CD14-positive monocyte (primary cell): ENCODE data around the gene TSHZ1. TPM values are rescaled to one million over a fixed set of nuclear protein-coding genes. Genes with fewer than 3 reads are reported as not detected.

Source experiments
- DNase-seq, 3 donors: peaks; one replicate each; pipeline ENCODE4 v3.0.0-alpha.2; 2011 to 2022
- H2AFZ ChIP-seq: 2 replicates; pipeline ENCODE4 v1.6.0; 2012; ENCODE audit warnings: mild to moderate bottlenecking, low read depth, low read length, inconsistent platforms; ENCODE audit not compliant: insufficient read depth, poor library complexity, severe bottlenecking
- H3K27ac ChIP-seq, 2 donors: 1 replicate in 1 of 2; 2 replicates in 1 of 2; pipeline ENCODE4 v1.5.1; 2012 to 2013; ENCODE audit warnings: low read length in 2 of 2, control low read depth in 1 of 2, inconsistent platforms in 1 of 2, low read depth in 1 of 2, mild to moderate bottlenecking in 1 of 2
- H3K27me3 ChIP-seq, 2 donors: one replicate each; pipeline versions ENCODE4 v1.6.0 to v1.6.1; 2011 to 2013; ENCODE audit warnings: low read length in 2 of 2; ENCODE audit not compliant: control insufficient read depth in 2 of 2, insufficient read depth in 2 of 2
- H3K36me3 ChIP-seq, 2 donors: replicated peaks in 1 of 2; 1 replicate in 1 of 2; 2 replicates in 1 of 2; pipeline versions ENCODE4 v1.5.1 to v1.6.1; 2012 to 2013; ENCODE audit warnings: low read length in 2 of 2, control low read depth in 1 of 2, inconsistent platforms in 1 of 2, mild to moderate bottlenecking in 1 of 2; ENCODE audit not compliant: insufficient read depth in 2 of 2, control insufficient read depth in 1 of 2
- H3K4me1 ChIP-seq, 2 donors: 1 replicate in 1 of 2; 2 replicates in 1 of 2; pipeline versions ENCODE4 v1.5.1 to v1.6.1; 2012 to 2013; ENCODE audit warnings: low read length in 2 of 2, control low read depth in 1 of 2, inconsistent platforms in 1 of 2, mild to moderate bottlenecking in 1 of 2, moderate library complexity in 1 of 2; ENCODE audit not compliant: insufficient read depth in 2 of 2, control insufficient read depth in 1 of 2
- H3K4me2 ChIP-seq: replicated peaks from 2 replicates; pipeline ENCODE3; 2012; ENCODE audit warnings: low read length, moderate library complexity, mild to moderate bottlenecking; ENCODE audit not compliant: poor library complexity, severe bottlenecking; ENCODE audit errors: extremely low read depth
- H3K4me3 ChIP-seq, 3 experiments: fragments of 200-600 bp in 1 of 3; sonication (generic) in 1 of 3; replicated peaks in 1 of 3; 1 replicate in 2 of 3; 2 replicates in 1 of 3; pipeline ENCODE4 v1.5.1; 2011 to 2013; ENCODE audit warnings: low read length in 3 of 3, mild to moderate bottlenecking in 3 of 3, control low read depth in 2 of 3, low read depth in 2 of 3, inconsistent platforms in 1 of 3, moderate library complexity in 1 of 3
- H3K79me2 ChIP-seq: 2 replicates; pipeline ENCODE4 v1.6.0; 2012; ENCODE audit warnings: mild to moderate bottlenecking, control low read depth, inconsistent platforms, low read length, moderate library complexity; ENCODE audit not compliant: insufficient read depth
- H3K9ac ChIP-seq: 2 replicates; pipeline ENCODE4 v1.6.0; 2017; ENCODE audit warnings: low read length, mild to moderate bottlenecking; ENCODE audit not compliant: insufficient read depth, poor library complexity, severe bottlenecking
- H3K9me3 ChIP-seq, 2 donors: replicated peaks in 1 of 2; 1 replicate in 1 of 2; 2 replicates in 1 of 2; pipeline versions ENCODE4 v1.5.1 to v1.6.1; 2012 to 2013; ENCODE audit warnings: low read length in 2 of 2, control low read depth in 1 of 2; ENCODE audit not compliant: control insufficient read depth in 1 of 2, insufficient read depth in 1 of 2
- H4K20me1 ChIP-seq: 2 replicates; pipeline ENCODE4 v1.6.0; 2012; ENCODE audit warnings: mild to moderate bottlenecking, low read length, control low read depth, moderate library complexity; ENCODE audit not compliant: insufficient read depth
- H3K27ac Mint-ChIP-seq, 7 donors: one replicate each; pipeline ENCODE4 v1.8.0; 2020; ENCODE audit warnings: mild to moderate bottlenecking in 7 of 7, mixed read lengths in 7 of 7, moderate library complexity in 6 of 7, inconsistent platforms in 2 of 7
- H3K27me3 Mint-ChIP-seq, 3 donors: one replicate each; pipeline ENCODE4 v1.8.0; 2021 to 2022; ENCODE audit warnings: low read depth in 3 of 3, mild to moderate bottlenecking in 3 of 3, mixed read lengths in 3 of 3, moderate library complexity in 3 of 3, inconsistent platforms in 1 of 3
- H3K36me3 Mint-ChIP-seq, 2 donors: one replicate each; pipeline ENCODE4 v1.8.0; 2020; ENCODE audit warnings: mixed read lengths in 2 of 2, inconsistent platforms in 1 of 2, mild to moderate bottlenecking in 1 of 2
- H3K4me1 Mint-ChIP-seq: one replicate; pipeline ENCODE4 v1.8.0; 2020; ENCODE audit warnings: mild to moderate bottlenecking, mixed read lengths
- H3K4me3 Mint-ChIP-seq, 2 donors: one replicate each; pipeline ENCODE4 v1.8.0; 2020; ENCODE audit warnings: mild to moderate bottlenecking in 2 of 2, mixed read lengths in 2 of 2, moderate library complexity in 1 of 2
- H3K9me3 Mint-ChIP-seq, 7 donors: one replicate each; pipeline ENCODE4 v1.8.0; 2020 to 2022; ENCODE audit warnings: mixed read lengths in 7 of 7, mild to moderate bottlenecking in 6 of 7, moderate library complexity in 6 of 7, inconsistent platforms in 2 of 7
- CTCF ChIP-seq: fragments of 200-600 bp; IDR thresholded peaks from one replicate; pipeline ENCODE4 v1.8.0; 2022; ENCODE audit warnings: antibody characterized with exemption, mild to moderate bottlenecking
- WGBS: methylation state at CpG from one replicate; pipeline ENCODE4 v1.1.5; 2013; ENCODE audit warnings: missing lambda C conversion rate; ENCODE audit not compliant: insufficient coverage; 5-methylcytosine and 5-hydroxymethylcytosine counted together
- intact Hi-C, 2 donors: fragments of 100-400 bp; cut with micrococcal nuclease; formaldehyde crosslinking; loops; one replicate each; pipeline versions ENCODE4 v1.15.0 to v1.15.1; 2023
- polyA plus RNA-seq, 3 donors: library from polyadenylated mRNA; depleted of rRNA in 1 of 3; unstranded in 2 of 3; stranded (reverse) in 1 of 3; fragments of 300-500 nt in 2 of 3; fragments of >200 nt in 1 of 3; fragmentation: Illumina TruSeq in 2 of 3; gene quantifications; 1 replicate in 2 of 3; 2 replicates in 1 of 3; pipeline ENCODE4 v1.2.3, GENCODE V29; 2012 to 2021

The TSHZ1 gene
- polyA plus RNA-seq, 3 donors, result 0.76 to 3.3 (median 1.4) TPM

GRCh38 chr18:75320506-75320905, 109.9 kb downstream of the TSHZ1 start:
- H3K36me3 ChIP-seq, result no peaks in the 10 kb centered on the region
- no peak for TF ChIP-seq CTCF
- no peak overlapping the region for H3K9ac ChIP-seq
- H3K9me3 Mint-ChIP-seq, result peaks cover 1 to 18% (median 9%) of the 10 kb centered on the region in 7 donors
- H3K9me3 ChIP-seq, result peaks cover 0 to 10% of the 10 kb centered on the region in 2 donors
- no peak overlapping the region for H3K27ac Mint-ChIP-seq
- H3K27ac ChIP-seq, result no peak overlapping the region
- H3K27me3 Mint-ChIP-seq, result peaks cover 4 to 6% (median 4%) of the 10 kb centered on the region in 3 donors
- H3K4me1 Mint-ChIP-seq, result peaks cover 5% of the 10 kb centered on the region
- H3K27me3 ChIP-seq, result no peaks in the 10 kb centered on the region
- H3K36me3 Mint-ChIP-seq, result no peaks in the 10 kb centered on the region
- no peak for DNase-seq
- no peak overlapping the region for H3K4me3 ChIP-seq
- no peaks in the 10 kb centered on the region for H3K79me2 ChIP-seq
- WGBS, result no CpG with 5 or more reads among the region's 9 CpGs
- peaks cover 0 to 5% of the 10 kb centered on the region in 2 donors for H3K4me1 ChIP-seq
- intact Hi-C loops, result no loop called here
- no peak overlapping the region for H3K4me2 ChIP-seq
- no peak overlapping the region for H3K4me3 Mint-ChIP-seq
- no peaks in the 10 kb centered on the region for H4K20me1 ChIP-seq
- H2AFZ ChIP-seq, result no peak overlapping the region

GRCh38 chr18:75321431-75321830, 110.8 kb downstream of the TSHZ1 start:
- Histone ChIP-seq H2AFZ (no peak overlapping the region), H3K79me2 (no peaks in the 10 kb centered on the region), H3K4me1 (no peaks in the 10 kb centered on the region), H3K4me2 (no peak overlapping the region), H3K4me3 (no peak overlapping the region), H3K36me3 (no peaks in the 10 kb centered on the region), H3K27me3 (no peaks in the 10 kb centered on the region), H3K9me3 (peaks cover 0 to 7% of the 10 kb centered on the region in 2 donors), H4K20me1 (no peaks in the 10 kb centered on the region), H3K9ac (no peak overlapping the region), H3K27ac (no peak overlapping the region)
- Mint-ChIP-seq H3K27me3 (peaks cover 2 to 9% (median 4%) of the 10 kb centered on the region in 3 donors), H3K4me3 (no peak overlapping the region), H3K9me3 (peaks cover 8 to 20% (median 14%) of the 10 kb centered on the region in 7 donors), H3K36me3 (no peaks in the 10 kb centered on the region), H3K27ac (peak overlapping the region in 1 of 7 donors; percentile 52), H3K4me1 (no peaks in the 10 kb centered on the region)
- TF ChIP-seq CTCF, result no peak
- intact Hi-C loops, result no loop called here
- DNase-seq, result no peak
- WGBS, result 90% methylated on average over 4 of the region's 6 CpGs
